ENCODE data around the gene MOG.
"Not testable (repeated sequence)": the region's sequence is repeated elsewhere in the genome, so short reads cannot be mapped to it uniquely, and the experiment has no call there.

The MOG gene

DNA sequence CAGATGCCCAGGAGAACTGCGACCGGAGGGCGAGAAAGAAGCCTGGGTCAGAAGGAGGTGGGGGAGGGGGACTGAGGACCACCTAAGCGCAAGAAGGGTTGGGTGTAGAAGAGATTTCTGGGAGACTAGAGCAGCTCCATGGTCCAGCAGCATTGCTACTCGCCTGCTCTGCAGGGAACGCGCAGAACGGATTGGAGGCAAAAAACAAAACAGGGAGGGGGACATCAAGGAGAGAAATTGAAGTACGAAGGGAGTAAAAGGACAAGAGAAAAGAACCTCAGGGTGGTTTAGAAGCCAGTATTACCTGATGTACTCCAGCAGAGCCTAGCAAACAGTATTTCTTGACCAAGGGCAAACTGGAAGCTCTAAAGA, 23.4 kb upstream of the MOG start:
- intact Hi-C loops (cut with DNase I) = no loop called here
- peak in 2 of 10 donors; percentile 42 to 79 for DNase-seq

GRCh38 chr6:29637247-29637646, 19.6 kb upstream of the MOG start:
- no peak for DNase-seq
- intact Hi-C loops (cut with DNase I) = no loop called here

- intact Hi-C loops (cut with DNase I) = no loop called here
Measured at GRCh38 chr6:29641430-29642148, 15.3 kb upstream of the MOG start.

DNA sequence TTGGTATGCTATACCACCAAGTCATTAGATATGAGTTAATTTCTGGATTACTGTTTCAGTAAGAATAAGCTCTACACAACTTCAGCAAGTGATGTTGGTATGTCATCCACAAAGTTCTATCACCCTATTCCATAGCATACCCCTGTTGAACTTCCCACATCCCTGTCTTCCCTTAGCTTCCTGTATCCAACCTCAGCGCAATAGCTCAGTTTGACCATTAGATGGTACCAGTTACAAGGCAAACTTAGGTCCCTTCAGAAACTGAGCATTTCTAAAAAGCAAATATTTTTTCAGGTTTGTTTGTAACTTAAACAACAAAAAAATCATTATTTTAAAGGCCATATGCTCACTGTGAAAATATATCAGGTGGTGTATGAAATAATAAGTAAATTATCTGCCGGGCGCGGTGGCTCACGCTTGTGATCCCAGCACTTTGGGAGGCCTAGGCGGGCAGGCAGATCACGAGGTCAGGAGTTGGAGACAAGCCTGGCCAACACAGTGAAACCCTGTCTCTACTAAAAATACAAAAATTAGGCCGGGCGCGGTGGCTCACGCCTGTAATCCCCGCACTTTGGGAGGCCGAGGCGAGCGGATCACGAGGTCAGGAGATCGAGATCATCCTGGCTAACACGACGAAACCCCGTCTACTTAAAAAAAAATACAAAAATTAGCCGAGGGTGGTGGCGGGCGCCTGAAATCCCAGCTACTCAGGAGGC, 8.8 kb upstream of the MOG start:
- intact Hi-C loops (cut with DNase I) = loop anchor here (5.0 kb wide), 1 partner anchor 49 kb away; no protein-coding TSS in a partner anchor

More at GRCh38 chr6:29641430-29642148, 15.3 kb upstream of the MOG start:
- DNase-seq = no peak

GRCh38 chr6:29649701-29650673, 6.9 kb upstream of the MOG start:
- intact Hi-C loops (cut with DNase I) = loop anchor here (5.0 kb wide), 2 partner anchors 37 to 47 kb away; no protein-coding TSS in a partner anchor

More for the DNA sequence above, 8.8 kb upstream of the MOG start:
- no peak for DNase-seq

GRCh38 chr6:29651413-29652197, 5.3 kb upstream of the MOG start:
- peak in 1 of 10 donors; percentile 34 for DNase-seq
- intact Hi-C loops (cut with DNase I) = loop anchor here (5.0 kb wide), 1 partner anchor 36 kb away; no protein-coding TSS in a partner anchor

More at GRCh38 chr6:29649701-29650673, 6.9 kb upstream of the MOG start:
- peak; percentile 96 to 100 (median 99) for DNase-seq

DNA sequence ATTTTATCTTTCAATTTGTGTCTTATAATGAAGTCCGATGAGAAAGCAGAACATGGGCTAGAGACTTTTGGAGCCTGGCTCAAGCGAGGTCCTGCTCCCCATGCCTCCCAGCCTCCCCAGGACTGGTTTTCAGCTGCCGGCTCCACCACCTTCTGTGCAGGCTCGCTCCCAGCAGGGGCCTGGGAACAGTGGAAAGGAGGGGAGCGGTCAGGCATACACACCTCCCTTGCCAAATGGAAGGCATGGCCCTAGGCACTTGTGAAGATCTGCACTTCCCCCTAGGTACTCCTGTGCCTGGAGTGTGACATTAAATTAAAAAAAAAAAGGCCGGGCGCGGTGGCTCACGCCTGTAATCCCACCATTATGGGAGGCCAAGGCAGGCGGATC, 4.7 kb upstream of the MOG start:
- intact Hi-C loops (cut with DNase I) = loop anchor here (5.0 kb wide), 1 partner anchor 35 kb away; no protein-coding TSS in a partner anchor
- DNase-seq = peak in 1 of 10 donors; percentile 39

GRCh38 chr6:29653452-29654038, 3.3 kb upstream of the MOG start:
- intact Hi-C loops (cut with DNase I) = loop anchor here (5.0 kb wide), 1 partner anchor 34 kb away; no protein-coding TSS in a partner anchor
- DNase-seq = peak in 2 of 10 donors; percentile 45 to 76

- DNase-seq = peak in 1 of 10 donors; percentile 35
- intact Hi-C loops (cut with DNase I) = no loop called here
Measured at GRCh38 chr6:29655658-29656057, 1.2 kb upstream of the MOG start.

- intact Hi-C loops (cut with DNase I) = no loop called here
- DNase-seq = peak in 2 of 10 donors; percentile 11 to 34
Measured at GRCh38 chr6:29656157-29656556, 735 bp upstream of the MOG start.

DNA sequence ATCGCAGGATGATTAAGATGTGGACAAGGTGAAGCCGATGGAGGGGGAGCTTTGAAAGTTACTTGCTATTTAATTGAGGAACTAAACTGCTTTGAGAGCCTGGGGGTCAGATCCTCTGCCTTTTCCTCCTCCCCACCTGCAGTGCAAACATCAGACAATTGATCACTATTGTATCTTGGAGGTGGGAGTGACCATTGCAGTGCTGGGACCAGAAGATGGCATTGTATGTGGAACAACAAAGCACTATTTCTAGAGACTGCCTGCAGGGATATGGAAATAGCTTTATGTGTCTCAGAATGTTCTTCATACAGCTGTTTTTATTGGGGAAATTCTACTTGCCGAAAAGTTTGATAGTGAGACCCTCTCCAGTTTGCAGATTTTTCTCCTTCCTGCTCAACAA, 4.2 kb downstream of the MOG start:
- DNase-seq = peak in 1 of 10 donors; percentile 18
- intact Hi-C loops (cut with DNase I) = no loop called here

DNA sequence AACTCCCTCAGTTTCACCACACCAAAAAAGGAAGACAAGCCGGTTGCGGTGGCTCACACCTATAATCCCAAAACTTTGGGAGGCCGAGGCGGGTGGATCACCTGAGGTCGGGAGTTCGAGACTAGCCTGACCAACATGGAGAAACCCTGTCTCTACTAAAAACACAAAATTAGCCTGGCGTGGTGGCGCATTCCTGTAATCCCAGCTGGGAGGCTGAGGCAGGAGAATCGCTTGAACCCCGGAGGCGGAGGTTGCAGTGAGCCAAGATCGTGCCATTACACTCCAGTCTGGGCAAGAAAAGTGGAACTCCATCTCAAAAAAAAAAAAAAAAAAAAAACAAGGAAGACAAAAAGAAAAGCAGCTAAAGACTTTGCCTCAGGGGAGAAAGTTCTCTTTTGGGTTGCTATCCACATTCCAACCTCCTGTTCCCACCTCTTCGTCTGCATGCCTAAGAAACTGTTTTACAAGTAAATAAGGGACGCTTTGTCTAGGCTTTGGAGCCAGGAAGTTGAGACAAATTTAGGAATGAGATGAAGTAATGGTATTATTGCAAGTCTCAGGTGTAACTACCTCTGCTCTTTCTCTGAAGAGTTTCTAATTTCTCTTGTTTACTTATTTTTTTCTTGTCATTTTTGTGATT, 4.7 kb downstream of the MOG start:
- intact Hi-C loops (cut with DNase I) = not testable (repeated sequence)
- DNase-seq = peak in 1 of 10 donors; percentile 57

DNA sequence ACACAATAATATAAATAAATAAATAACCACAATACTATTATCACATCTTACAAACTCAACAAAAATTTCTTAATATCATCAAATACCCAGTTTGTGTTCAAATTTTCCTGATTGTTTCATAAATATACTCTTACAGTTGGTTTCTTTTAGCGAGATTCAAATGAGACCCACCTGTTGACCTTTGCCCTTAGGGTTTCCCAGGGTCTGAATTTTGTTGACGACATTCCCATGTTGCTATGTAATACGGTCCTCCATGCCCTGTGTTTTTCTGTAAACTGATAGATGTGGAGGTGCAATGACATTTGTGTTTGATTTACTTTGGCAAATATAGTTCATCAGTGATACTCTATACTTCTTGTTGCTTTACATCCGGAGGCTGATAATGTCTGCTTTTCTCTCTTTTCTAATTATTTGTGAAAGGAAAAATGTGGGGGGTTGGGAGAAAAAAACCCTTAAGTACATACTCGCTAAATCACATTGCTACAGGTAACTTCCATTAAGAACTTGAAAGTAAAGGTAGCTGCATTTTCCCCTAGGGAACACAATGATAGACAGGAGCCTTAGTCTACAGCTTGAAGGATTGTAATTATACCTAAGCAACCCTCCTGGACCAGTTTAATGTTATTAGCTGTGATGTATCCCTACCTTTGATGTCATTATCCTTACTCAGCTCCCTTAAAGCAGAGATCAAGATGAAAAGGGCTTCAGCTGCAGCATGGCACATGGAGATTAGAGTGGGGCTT, 6.6 kb downstream of the MOG start:
- intact Hi-C loops (cut with DNase I) = no loop called here
- no peak for DNase-seq

DNA sequence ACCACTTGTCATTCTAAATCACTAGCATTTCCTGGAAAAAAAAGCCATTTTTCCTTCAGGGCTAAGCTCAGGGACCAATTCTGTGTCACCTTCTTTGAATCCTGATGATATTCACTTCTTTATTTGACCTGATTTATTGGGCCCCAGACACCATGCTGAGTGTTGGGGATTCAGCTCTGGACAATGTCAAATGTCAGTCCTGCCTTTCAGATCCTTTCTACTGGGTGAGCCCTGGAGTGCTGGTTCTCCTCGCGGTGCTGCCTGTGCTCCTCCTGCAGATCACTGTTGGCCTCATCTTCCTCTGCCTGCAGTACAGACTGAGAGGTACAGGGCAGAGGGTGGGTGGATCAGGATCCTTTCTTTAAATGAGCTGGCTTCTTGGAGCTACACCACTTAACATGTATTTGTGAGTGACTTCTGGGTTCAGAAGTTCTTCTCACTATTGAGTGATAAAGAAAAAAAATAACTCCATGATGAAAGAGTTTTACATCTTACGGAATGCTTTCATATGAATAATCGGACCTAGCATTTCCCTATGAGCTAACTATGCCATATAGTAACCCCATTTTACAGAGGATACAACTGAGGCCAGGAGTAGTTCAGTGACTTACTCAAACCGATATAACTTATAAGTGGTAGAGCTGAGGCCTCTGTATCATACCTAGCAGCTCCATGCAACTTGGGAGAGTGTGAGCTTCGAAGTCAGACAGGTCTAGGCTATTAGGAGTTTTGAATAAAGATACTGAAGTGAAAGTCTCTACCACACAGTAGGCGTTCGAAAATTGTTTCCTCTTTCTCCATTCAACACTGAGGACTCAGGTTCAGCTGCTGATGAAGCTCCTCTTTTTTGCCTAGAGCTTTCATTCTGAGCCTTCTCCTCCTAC, 9.3 kb downstream of the MOG start:
- DNase-seq = peak in 1 of 10 donors; percentile 19
- intact Hi-C loops (cut with DNase I) = no loop called here

DNA sequence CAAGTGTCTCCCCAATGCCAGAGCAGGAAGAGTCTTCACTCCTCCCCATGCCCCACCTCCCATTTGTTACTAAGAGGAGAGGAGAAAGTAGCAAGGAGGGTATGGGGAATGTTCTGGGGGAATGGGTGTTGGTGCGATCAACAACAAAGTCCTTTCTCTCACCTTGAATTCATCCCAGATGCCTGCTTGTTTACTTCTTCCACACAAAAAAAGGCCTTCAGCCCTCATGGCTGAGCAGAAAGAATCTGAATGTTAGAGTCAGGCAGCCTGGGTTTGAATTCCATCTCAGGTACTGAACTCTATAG, 9.9 kb downstream of the MOG start:
- no peak for DNase-seq
- intact Hi-C loops (cut with DNase I) = no loop called here

GRCh38 chr6:29667158-29667557, 10.3 kb downstream of the MOG start:
- peak in 1 of 10 donors; percentile 12 for DNase-seq
- intact Hi-C loops (cut with DNase I) = no loop called here

GRCh38 chr6:29671026-29671425, 14.1 kb downstream of the MOG start:
- intact Hi-C loops (cut with DNase I) = no loop called here
- peak in 1 of 10 donors; percentile 24 for DNase-seq

Data from posterior cingulate gyrus (tissue), 11 donors.